A673 (cell line): ENCODE measurements around the gene CD93. TPM values are rescaled to one million over a fixed set of nuclear protein-coding genes. Genes with fewer than 3 reads are reported as not detected.
A peak's percentile ranks its signal among the peaks of the same experiment; 100 is the strongest.

Experiments used
- BruUV-seq: library from RNA; stranded (reverse); fragments of 400-500 nt; replicated peaks from 2 replicates; lab custom pipeline; 2021; lab: Mats Ljungman, UMichigan
- CTCF ChIA-PET: fragments of 300-600 bp; sonication (Branson Sonifier 250); formaldehyde crosslinking; loops from one replicate; lab custom pipeline; 2022; ENCODE audit warnings: antibody characterized with exemption; lab: Charles Lee
- POLR2A ChIA-PET: fragments of 300-600 bp; sonication (Branson Sonifier 250); formaldehyde crosslinking; loops from one replicate; lab custom pipeline; 2022; ENCODE audit warnings: antibody characterized with exemption; ENCODE audit not compliant: low non-redundant PET; lab: Charles Lee
- DNase-seq: peaks from one replicate; pipeline ENCODE4 v3.0.0-alpha.2; 2015; ENCODE audit warnings: low spot score
- H3K27ac ChIP-seq: fragments of 200-600 bp; sonication (generic); 2 replicates; pipeline ENCODE4 v1.5.1; 2016; ENCODE audit warnings: mixed run types, low read depth, mild to moderate bottlenecking, mixed read lengths, antibody characterized with exemption, low read length; ENCODE audit not compliant: poor library complexity, severe bottlenecking
- H3K27me3 ChIP-seq: fragments of 200-600 bp; sonication (generic); replicated peaks from 2 replicates; pipeline ENCODE4 v1.6.1; 2017; ENCODE audit warnings: mixed run types, low read depth, mild to moderate bottlenecking, mixed read lengths, antibody characterized with exemption, low read length; ENCODE audit not compliant: insufficient read depth, poor library complexity
- H3K36me3 ChIP-seq: fragments of 200-600 bp; sonication (generic); 2 replicates; pipeline ENCODE4 v1.6.1; 2016; ENCODE audit warnings: mixed run types, mild to moderate bottlenecking, mixed read lengths, antibody characterized with exemption, low read length; ENCODE audit not compliant: insufficient read depth, poor library complexity, severe bottlenecking
- H3K4me1 ChIP-seq: fragments of 200-600 bp; sonication (generic); 2 replicates; pipeline ENCODE4 v1.6.1; 2017; ENCODE audit warnings: mixed run types, mild to moderate bottlenecking, mixed read lengths, antibody characterized with exemption, low read length; ENCODE audit not compliant: insufficient read depth, poor library complexity, severe bottlenecking
- H3K4me3 ChIP-seq: fragments of 200-600 bp; sonication (generic); 2 replicates; pipeline ENCODE4 v1.5.1; 2016; ENCODE audit warnings: low read depth, mixed run types, mild to moderate bottlenecking, mixed read lengths, low read length; ENCODE audit not compliant: poor library complexity, severe bottlenecking
- H3K9me3 ChIP-seq: fragments of 200-600 bp; sonication (generic); 2 replicates; pipeline ENCODE4 v1.6.1; 2016; ENCODE audit warnings: mixed run types, low read depth, mild to moderate bottlenecking, mixed read lengths, antibody characterized with exemption, low read length; ENCODE audit not compliant: poor library complexity, severe bottlenecking
- EZH2 ChIP-seq: fragments of 200-600 bp; sonication (generic); IDR thresholded peaks from 2 replicates; pipeline ENCODE4 v1.6.1; 2017; ENCODE audit warnings: borderline replicate concordance, low read depth, mild to moderate bottlenecking, mixed read lengths, antibody characterized with exemption, low read length; ENCODE audit not compliant: poor library complexity, severe bottlenecking
- intact Hi-C: fragments of 100-400 bp; cut with micrococcal nuclease; formaldehyde crosslinking; loops from one replicate; pipeline ENCODE4 v1.10.0; 2022; ENCODE audit not compliant: unreplicated experiment
- total RNA-seq: library from RNA; stranded (reverse); gene quantifications from 2 replicates; pipeline ENCODE4 v1.2.3, GENCODE V29; 2021
- TF ChIP-seq, protein P1 (sequence below): fragments of 300-800, 200-600 bp; sonication (generic); conservative IDR thresholded peaks from 2 replicates; pipeline ENCODE4 v1.5.1; 2017; ENCODE audit warnings: low read depth, mild to moderate bottlenecking, antibody characterized with exemption, low read length, moderate library complexity, mixed read lengths

CD93 gene
- total RNA-seq, 1 experiment from 2014 or later, result 0.06 TPM

DNA sequence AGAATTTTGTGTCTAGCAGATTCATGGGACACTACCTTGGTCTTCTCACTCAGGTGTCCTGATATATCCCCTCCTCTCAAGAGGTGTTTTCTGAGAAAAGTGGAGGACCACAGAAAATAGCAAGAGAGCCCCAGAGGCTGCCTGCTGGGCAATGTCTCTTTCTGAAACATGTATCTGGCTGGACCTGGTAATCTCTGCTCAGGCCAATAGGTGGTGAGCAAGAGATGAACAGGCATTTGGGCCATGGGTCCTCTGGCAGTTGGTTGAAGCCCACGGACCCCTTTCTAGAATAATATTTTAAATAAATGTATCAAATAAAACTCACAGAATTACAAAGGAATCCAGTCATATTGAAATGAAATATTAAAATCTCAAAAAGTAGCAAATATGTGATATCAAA is 27.9 kb downstream of the CD93 start:
- H3K4me1 ChIP-seq, result no peaks in the 10 kb centered on the region
- ChIA-PET CTCF (no interaction called here), POLR2A (no interaction called here)
- intact Hi-C loops, result loop anchor here (10.0 kb wide), 1 partner anchor 287 kb away; no protein-coding TSS in a partner anchor
- H3K36me3 ChIP-seq, result no peaks in the 10 kb centered on the region
- no peak overlapping the region for H3K27ac ChIP-seq
- peaks cover 49% of the 10 kb centered on the region for H3K27me3 ChIP-seq
- TF ChIP-seq, protein P1, sequence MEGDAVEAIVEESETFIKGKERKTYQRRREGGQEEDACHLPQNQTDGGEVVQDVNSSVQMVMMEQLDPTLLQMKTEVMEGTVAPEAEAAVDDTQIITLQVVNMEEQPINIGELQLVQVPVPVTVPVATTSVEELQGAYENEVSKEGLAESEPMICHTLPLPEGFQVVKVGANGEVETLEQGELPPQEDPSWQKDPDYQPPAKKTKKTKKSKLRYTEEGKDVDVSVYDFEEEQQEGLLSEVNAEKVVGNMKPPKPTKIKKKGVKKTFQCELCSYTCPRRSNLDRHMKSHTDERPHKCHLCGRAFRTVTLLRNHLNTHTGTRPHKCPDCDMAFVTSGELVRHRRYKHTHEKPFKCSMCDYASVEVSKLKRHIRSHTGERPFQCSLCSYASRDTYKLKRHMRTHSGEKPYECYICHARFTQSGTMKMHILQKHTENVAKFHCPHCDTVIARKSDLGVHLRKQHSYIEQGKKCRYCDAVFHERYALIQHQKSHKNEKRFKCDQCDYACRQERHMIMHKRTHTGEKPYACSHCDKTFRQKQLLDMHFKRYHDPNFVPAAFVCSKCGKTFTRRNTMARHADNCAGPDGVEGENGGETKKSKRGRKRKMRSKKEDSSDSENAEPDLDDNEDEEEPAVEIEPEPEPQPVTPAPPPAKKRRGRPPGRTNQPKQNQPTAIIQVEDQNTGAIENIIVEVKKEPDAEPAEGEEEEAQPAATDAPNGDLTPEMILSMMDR, result no peak
- no peak for DNase-seq
- no TSS peak for BruUV-seq
- peaks cover 5% of the 10 kb centered on the region for H3K9me3 ChIP-seq
- no peak overlapping the region for H3K4me3 ChIP-seq

DNA sequence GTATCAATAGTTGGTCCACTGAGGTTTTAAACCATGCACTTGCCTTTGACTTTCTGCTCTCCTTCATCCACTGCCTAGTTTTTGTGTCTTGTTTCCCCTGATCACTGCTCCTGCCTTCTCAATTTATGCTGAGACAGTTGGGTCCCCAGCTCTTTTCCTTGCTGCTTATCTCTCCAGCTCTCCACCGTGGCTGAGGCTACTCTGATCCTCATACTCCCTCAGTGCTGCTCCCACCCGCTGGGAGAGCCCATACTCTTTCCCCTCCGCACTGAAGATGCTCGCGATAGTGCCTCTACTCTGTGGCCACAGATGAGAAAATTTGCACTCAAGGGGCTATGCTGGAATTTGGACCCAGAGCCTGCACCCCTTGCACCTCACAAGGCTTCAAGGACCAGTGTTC is 33.2 kb downstream of the CD93 start:
- H3K27ac ChIP-seq, result no peak overlapping the region
- CTCF ChIA-PET, result no interaction called here
- intact Hi-C loops, result loop anchor here (10.0 kb wide), 1 partner anchor 292 kb away; no protein-coding TSS in a partner anchor
- no peak for DNase-seq
- no peaks in the 10 kb centered on the region for H3K4me1 ChIP-seq
- H3K4me3 ChIP-seq, result no peak overlapping the region
- peaks cover 5% of the 10 kb centered on the region for H3K9me3 ChIP-seq
- no peak for TF ChIP-seq EZH2
- TF ChIP-seq, protein P1, result no peak
- POLR2A ChIA-PET, result no interaction called here
- no TSS peak for BruUV-seq
- peaks cover 80% of the 10 kb centered on the region for H3K27me3 ChIP-seq
- H3K36me3 ChIP-seq, result no peaks in the 10 kb centered on the region

DNA sequence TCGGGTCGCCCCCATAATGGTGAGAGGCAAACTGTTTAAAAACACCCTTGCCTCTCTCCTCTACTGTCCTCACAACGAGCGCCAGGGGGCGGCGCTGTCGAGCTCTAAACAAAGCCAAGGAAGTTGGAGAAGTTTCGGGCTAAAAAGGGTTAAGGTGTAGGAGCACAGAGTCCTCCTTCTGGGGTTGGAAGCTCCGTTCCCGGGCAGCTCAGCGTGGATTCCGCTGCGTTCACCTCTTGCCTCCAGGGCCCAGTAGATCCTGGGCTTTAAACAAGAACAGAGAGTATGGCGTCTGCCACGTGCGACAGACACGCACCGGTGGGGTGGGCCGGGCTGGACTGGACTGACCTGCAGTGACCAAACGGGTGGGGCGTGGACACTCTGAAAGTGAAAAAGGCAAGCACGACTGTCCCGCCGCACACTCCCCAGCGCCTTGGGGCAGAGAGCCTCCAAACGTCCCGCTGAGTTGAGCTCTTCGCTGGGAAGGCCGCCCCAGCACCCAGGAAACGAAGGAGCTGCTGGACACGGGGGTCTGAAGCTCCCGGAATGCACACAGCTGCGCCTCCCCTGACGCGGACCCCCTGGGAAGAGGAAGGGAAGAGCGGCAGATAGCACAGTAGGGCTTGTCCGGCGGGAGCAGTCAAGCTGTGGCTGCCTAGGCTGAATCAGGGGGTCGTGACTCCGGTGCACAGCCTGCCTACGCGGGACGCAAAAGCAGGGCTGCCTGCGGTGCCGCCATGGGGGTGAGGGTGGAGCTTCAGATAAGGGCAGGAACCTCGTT is 35.1 kb downstream of the CD93 start:
- Histone ChIP-seq H3K4me1 (no peaks in the 10 kb centered on the region), H3K9me3 (peaks cover 1% of the 10 kb centered on the region), H3K36me3 (no peaks in the 10 kb centered on the region), H3K27me3 (peaks cover 96% of the 10 kb centered on the region), H3K4me3 (no peak overlapping the region), H3K27ac (no peak overlapping the region)
- intact Hi-C loops, result loop anchor here (10.0 kb wide), 1 partner anchor 294 kb away; no protein-coding TSS in a partner anchor
- BruUV-seq, result no TSS peak
- ChIA-PET CTCF (interaction anchor here (0.6 to 0.9 kb wide), 3 partner anchors 288 to 359 kb away, joined by 3 to 4 read pairs (median 3); no protein-coding TSS in a partner anchor), POLR2A (no interaction called here)
- TF ChIP-seq EZH2, result no peak
- TF ChIP-seq, protein P1, result peak; percentile 57
- DNase-seq, result peak; percentile 66
